Activated T-cell treated with anti-CD3 and anti-CD28 coated beads, Interleukin-2, amount 50 U/mL, for 24 hours (primary cell): ENCODE data around the gene AACS.
"Not testable (repeated sequence)": the region's sequence is repeated elsewhere in the genome, so short reads cannot be mapped to it uniquely, and the experiment has no call there.

Experiments used
- DNase-seq: peaks from one replicate; pipeline ENCODE4 v3.0.0-alpha.2; 2020
- H3K27ac Mint-ChIP-seq: 2 replicates; pipeline ENCODE4 v1.8.0; 2020; ENCODE audit warnings: mild to moderate bottlenecking, mixed read lengths
- H3K27me3 Mint-ChIP-seq: 2 replicates; pipeline ENCODE4 v1.8.0; 2020; ENCODE audit warnings: mixed read lengths
- H3K36me3 Mint-ChIP-seq: 2 replicates; pipeline ENCODE4 v1.8.0; 2020; ENCODE audit warnings: low read depth, mixed read lengths
- H3K4me1 Mint-ChIP-seq: 2 replicates; pipeline ENCODE4 v1.8.0; 2020; ENCODE audit warnings: low read depth, mixed read lengths
- H3K4me3 Mint-ChIP-seq: 2 replicates; pipeline ENCODE4 v1.8.0; 2020; ENCODE audit warnings: mild to moderate bottlenecking, moderate library complexity, mixed read lengths
- H3K9me3 Mint-ChIP-seq: 2 replicates; pipeline ENCODE4 v1.8.0; 2020; ENCODE audit warnings: mixed read lengths

The AACS gene

DNA sequence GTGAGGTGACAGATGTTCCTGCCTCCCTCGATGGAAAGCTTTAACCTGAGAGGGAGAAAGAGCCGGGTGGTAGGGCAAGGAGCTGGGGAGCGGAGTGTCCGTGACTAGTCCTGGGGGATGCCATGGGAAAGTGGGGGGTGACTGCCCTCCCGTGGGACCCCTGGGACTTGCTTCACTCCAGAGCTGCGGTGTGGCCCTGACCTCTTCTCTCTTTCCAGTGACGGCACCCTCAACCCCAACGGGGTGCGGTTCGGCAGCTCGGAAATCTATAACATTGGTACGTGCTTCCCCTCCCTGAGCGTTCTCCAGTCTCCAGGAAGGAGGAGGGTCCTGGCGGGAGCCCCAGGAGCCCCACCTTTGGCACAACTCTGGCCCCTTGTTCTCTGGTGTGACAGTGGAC, 69.3 kb downstream of the AACS start:
- no peaks in the 10 kb centered on the region for H3K9me3 Mint-ChIP-seq
- H3K4me3 Mint-ChIP-seq: no peak overlapping the region
- H3K27ac Mint-ChIP-seq: no peak overlapping the region
- H3K27me3 Mint-ChIP-seq: no peaks in the 10 kb centered on the region
- DNase-seq: no peak
- peaks cover 29% of the 10 kb centered on the region for H3K36me3 Mint-ChIP-seq
- H3K4me1 Mint-ChIP-seq: no peaks in the 10 kb centered on the region

DNA sequence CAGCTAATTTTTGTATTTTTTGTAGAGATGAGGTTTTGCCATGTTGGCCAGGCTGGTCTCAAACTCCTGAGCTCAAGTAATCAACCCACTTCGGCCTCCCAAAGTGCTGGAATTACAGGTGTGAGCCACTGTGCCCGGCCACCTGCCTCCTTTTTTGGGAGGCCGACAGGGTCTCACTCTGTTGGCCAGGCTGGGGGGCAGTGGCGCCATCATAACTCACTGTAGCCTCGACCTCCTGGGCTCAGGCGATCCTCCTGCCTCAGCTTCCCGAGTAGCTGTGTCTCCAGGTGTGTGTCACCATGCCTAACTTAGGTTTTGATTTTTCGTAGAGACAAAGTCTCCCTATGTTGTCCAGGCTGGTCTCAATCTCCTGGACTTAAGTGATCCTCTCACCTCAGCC, 70.7 kb downstream of the AACS start:
- no peak for DNase-seq
- peaks cover 27% of the 10 kb centered on the region for H3K36me3 Mint-ChIP-seq
- H3K27ac Mint-ChIP-seq: no peak overlapping the region
- H3K27me3 Mint-ChIP-seq: no peaks in the 10 kb centered on the region
- H3K9me3 Mint-ChIP-seq: no peaks in the 10 kb centered on the region
- no peak overlapping the region for H3K4me3 Mint-ChIP-seq
- no peaks in the 10 kb centered on the region for H3K4me1 Mint-ChIP-seq

DNA sequence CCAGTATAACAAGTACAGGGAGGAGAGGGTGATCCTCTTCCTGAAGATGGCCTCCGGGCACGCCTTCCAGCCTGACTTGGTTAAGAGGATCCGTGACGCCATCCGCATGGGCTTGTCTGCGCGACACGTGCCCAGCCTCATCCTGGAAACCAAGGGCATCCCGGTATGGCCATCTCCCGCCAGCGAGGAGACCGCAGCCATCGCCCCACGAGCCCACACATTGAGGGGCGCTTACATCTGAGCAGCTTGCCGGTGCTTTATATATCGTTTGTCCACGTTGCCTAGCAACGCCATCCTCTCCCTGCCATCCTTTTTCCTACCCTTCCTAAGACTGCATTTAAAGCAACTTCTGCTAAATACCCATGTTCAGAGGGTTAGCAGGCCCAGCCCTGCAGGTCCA, 71.5 kb downstream of the AACS start:
- no peak overlapping the region for H3K27ac Mint-ChIP-seq
- DNase-seq: no peak

DNA sequence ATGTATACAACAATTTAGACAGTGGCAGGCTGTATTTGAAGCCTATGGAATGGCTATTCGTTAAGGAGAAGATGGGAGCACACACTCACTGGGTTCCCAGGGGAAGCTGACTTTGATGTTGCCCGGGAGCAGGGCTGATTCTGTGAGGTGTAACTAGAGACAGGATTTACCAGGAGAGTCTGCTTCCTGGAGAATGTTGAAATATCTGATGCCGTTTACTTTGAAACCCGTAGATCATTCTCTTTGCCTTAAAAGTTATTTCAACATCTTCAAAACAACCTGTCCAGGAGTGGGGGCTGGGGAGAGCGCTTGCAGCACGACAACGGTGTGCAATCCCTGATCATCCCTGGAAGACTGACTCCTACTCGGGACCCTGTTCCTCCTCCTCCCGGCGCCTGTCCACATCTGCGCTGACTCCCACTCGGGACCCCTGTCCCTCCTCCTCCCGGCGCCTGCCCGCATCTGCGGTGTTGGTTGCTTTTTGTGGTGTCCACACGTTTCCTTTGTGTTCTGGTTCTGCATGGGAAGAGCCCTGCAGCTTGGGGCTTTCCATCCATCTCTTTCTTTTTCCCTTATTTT, 72.6 kb downstream of the AACS start:
- no peak overlapping the region for H3K4me3 Mint-ChIP-seq
- no peak overlapping the region for H3K27ac Mint-ChIP-seq
- H3K27me3 Mint-ChIP-seq: no peaks in the 10 kb centered on the region
- DNase-seq: no peak
- no peaks in the 10 kb centered on the region for H3K4me1 Mint-ChIP-seq
- H3K9me3 Mint-ChIP-seq: no peaks in the 10 kb centered on the region
- H3K36me3 Mint-ChIP-seq: peaks cover 25% of the 10 kb centered on the region

More for the DNA sequence above, 71.5 kb downstream of the AACS start:
- Mint-ChIP-seq H3K9me3 (no peaks in the 10 kb centered on the region), H3K27me3 (no peaks in the 10 kb centered on the region), H3K4me1 (no peaks in the 10 kb centered on the region), H3K4me3 (no peak overlapping the region), H3K36me3 (peaks cover 27% of the 10 kb centered on the region)

DNA sequence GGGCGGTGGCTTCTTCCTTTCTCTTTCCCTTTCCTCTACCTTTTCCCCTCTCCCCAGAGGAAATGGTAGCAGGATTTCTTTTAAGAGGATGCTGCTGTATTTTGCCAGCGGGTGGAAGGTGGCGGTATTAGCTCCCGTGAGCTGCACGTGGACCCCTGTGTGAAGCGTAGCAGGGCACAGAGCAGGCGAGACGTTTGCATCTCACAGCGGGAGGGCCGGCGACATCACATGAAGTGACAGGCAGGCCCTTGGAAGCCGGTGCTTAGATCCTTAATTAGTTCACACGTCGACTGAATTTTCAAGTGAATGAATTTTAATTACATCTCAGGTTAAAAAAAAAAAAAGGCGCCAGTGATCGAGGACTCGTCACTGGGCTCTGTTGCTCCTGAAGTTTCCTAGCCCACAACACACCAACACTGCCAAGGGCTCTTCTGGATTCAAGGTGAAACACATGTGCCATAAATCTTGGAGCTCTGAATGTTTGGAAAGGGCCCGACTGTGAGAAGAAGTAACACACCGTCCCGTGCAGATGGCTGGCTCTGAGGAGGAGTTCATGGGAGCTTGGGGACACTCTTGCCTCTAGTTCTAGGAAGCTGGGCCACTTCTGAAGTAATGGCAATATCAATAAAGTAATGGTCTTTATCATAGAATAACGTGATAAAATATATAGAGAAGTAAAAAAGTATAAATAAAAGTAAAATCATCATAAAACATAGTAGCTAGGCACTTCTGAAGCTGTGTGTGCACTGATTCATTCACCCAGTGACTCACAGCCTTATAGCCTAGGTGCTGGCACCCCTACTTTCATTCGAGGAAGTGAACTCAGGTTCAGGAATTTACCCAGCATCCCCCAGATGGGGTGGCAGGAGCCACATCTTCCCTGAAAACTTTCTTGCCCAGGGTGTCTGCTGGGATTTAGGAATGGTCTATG, 75.3 kb downstream of the AACS start:
- Mint-ChIP-seq H3K4me3 (no peak overlapping the region), H3K9me3 (no peaks in the 10 kb centered on the region), H3K27ac (no peak overlapping the region), H3K4me1 (no peaks in the 10 kb centered on the region), H3K27me3 (no peaks in the 10 kb centered on the region), H3K36me3 (peaks cover 16% of the 10 kb centered on the region)
- no peak for DNase-seq

DNA sequence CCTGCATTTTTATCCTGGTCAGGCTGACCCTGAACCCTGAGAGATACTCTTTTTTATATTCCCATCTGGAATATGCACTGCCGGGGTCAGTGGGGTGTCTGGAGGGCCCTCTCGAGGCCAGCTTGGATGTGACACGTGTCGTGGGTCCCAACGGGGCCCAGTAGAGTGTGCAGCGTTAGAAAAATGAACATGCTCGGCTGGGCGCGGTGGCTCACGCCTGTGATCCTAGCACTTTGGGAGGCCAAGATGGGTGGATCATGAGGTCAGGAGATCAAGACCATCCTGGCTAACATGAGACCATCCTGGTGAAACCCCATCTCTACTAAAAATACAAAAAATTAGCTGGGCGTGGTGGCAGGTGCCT, 76.0 kb downstream of the AACS start:
- not testable (repeated sequence) for DNase-seq, H3K27me3 Mint-ChIP-seq, H3K27ac Mint-ChIP-seq, H3K4me3 Mint-ChIP-seq, H3K9me3 Mint-ChIP-seq, H3K4me1 Mint-ChIP-seq
- peaks cover 16% of the 10 kb centered on the region for H3K36me3 Mint-ChIP-seq

DNA sequence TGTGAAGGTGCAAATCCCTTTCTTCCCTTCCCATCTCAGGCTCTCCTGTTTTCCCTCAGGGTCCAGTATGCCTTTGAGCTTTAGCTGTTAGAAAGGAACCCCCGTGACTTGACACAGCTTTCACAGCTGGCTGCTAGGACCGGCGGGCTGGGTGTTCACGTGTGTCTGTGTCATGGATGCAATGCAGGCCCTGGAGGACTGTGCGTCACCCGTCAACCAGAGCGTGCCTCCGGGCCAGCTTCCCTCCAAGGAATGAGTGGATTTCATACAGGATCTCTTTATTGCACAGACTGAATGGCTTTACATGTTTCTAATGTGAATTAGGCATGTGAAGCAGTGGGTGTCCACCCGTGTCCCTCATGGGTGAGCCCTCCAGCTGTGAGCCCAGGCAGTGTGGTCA, 77.4 kb downstream of the AACS start:
- peaks cover 7% of the 10 kb centered on the region for H3K36me3 Mint-ChIP-seq
- H3K27me3 Mint-ChIP-seq: no peaks in the 10 kb centered on the region

DNA sequence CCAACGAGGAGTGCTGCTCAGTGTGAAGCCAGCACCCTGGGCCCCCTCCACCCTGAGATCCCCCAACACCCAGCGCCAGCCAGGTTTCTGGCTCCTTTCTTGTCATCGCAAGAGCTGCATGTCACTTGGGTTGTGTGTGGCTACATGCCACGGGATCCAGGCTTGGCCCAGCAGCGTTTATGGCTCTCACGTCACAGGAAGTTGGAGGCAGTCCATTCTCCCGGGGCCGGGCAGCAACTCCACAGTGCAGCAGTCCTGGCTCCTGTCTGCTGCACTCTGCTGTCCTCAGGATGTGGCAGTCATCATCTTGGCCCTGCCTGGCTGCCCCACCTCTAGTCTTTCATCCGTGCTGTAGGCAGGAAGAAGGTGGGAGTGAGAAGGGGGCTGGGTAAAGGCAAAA, 78.3 kb downstream of the AACS start:
- no peaks in the 10 kb centered on the region for H3K27me3 Mint-ChIP-seq
- no peaks in the 10 kb centered on the region for H3K9me3 Mint-ChIP-seq
- H3K4me1 Mint-ChIP-seq: no peaks in the 10 kb centered on the region
- H3K36me3 Mint-ChIP-seq: peaks cover 4% of the 10 kb centered on the region
- no peak for DNase-seq
- no peak overlapping the region for H3K27ac Mint-ChIP-seq
- H3K4me3 Mint-ChIP-seq: no peak overlapping the region

More for the DNA sequence above, 77.4 kb downstream of the AACS start:
- no peak overlapping the region for H3K4me3 Mint-ChIP-seq
- H3K4me1 Mint-ChIP-seq: no peaks in the 10 kb centered on the region
- H3K9me3 Mint-ChIP-seq: no peaks in the 10 kb centered on the region
- no peak overlapping the region for H3K27ac Mint-ChIP-seq
- no peak for DNase-seq

DNA sequence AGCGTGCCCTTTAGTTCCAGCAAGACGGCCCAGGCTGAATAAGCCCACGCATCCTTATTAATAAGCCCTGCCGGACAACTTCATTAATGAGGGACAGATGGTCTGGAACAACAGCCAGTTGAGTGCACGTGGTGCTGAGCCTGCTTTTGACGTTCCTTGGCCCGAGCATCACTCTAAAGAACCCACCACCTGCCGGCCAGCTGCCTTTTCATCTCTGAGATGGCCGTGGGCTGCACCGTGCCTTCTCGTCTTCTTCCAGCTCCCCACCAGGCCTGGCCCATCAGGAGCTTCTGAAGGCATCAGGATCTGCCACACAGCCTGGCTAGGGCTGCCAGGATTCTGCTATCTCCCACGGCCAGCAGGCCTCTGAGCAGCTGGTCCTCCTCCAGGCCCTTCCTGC, 80.0 kb downstream of the AACS start:
- Mint-ChIP-seq H3K4me1 (no peaks in the 10 kb centered on the region), H3K27ac (no peak overlapping the region), H3K9me3 (no peaks in the 10 kb centered on the region), H3K36me3 (no peaks in the 10 kb centered on the region), H3K27me3 (no peaks in the 10 kb centered on the region), H3K4me3 (no peak overlapping the region)
- DNase-seq: no peak

DNA sequence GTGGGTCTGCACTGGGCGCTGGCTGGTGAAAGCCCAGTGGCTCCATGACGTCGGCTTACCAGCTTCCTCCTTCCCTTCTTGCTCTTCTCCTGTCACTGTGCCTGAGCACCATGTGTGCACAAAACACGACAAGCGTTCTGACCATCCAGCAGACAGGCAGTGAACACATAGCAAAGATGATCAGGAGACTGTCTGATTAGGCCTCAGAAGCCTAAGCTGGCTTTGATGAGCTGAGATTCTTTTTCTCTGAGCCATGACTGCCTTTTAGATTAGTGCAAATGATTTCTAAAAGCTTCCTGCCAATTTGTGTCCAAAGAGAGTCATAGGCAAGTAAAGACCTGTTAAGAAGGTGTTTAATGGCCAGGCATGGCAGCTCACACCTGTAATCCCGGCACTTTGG, 83.1 kb downstream of the AACS start:
- H3K4me1 Mint-ChIP-seq: no peaks in the 10 kb centered on the region
- H3K27me3 Mint-ChIP-seq: no peaks in the 10 kb centered on the region
- H3K4me3 Mint-ChIP-seq: no peak overlapping the region
- no peaks in the 10 kb centered on the region for H3K36me3 Mint-ChIP-seq
- H3K9me3 Mint-ChIP-seq: no peaks in the 10 kb centered on the region
- no peak overlapping the region for H3K27ac Mint-ChIP-seq
- DNase-seq: no peak

DNA sequence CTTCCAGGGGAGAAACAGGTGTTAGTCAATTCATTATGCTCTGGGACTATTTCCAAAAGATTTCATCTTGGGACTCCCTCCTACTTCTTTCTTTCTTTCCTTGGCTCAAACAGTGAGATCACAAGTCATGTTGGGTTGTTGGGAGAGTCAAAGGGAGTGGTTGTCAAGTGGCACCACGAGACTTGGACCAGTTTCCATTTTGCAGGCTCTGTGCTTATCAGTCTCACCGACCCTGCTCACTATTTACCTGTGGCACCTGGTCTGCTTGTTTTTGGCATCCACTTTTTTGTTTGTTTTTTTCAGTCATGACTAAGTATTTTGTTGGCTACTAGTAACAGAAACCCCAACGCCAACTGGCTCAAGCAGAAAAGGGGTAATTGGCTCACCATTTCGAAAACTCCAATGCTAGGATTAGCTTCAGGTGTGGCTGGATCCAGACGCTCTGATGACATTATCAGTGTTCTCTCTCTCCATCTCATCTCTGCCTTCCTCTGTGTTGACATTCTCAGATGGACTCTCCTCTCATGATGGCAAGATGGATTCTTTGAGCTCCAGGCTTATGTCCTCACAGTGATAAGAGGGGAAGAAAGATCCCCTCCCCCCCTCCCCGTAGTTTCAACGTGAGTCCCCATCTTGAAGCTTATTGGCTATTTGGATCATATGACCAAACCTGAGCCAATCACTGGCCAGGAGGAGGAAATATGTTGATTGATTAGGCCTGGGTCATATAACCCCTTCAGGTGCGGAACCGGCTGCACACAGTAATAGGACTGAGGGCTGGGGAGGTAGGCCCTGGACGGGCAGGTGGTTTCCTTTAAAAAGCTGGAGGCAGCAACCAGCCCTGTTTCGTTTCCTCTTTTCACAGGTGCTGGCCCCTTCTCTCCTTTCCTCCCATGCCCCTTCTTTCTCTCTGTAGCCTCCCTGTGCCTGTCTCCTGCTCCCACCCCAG, 84.2 kb downstream of the AACS start:
- no peak overlapping the region for H3K27ac Mint-ChIP-seq
- H3K36me3 Mint-ChIP-seq: no peaks in the 10 kb centered on the region
- DNase-seq: no peak
- no peaks in the 10 kb centered on the region for H3K4me1 Mint-ChIP-seq
- no peaks in the 10 kb centered on the region for H3K9me3 Mint-ChIP-seq
- H3K4me3 Mint-ChIP-seq: no peak overlapping the region
- no peaks in the 10 kb centered on the region for H3K27me3 Mint-ChIP-seq

DNA sequence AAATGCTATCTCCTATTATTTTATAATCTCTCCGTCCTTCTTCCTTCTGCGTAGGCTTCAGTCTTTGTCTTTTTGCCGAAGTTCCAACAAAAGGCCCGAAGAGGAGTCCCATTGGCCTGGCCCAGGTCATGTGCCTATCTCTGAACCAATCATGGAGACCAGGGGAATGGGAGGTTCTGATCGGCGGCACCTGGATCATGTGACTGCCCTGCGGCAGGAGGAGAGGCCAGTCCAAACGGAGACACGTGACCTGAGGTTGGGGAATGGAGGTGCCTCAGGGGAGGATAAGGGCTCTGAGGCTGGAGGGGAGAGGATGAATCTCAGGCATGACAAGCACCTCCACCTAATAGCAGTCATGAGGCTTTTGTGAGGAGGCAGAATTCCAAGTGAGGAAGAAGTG, 86.0 kb downstream of the AACS start:
- Mint-ChIP-seq H3K9me3 (no peaks in the 10 kb centered on the region), H3K36me3 (no peaks in the 10 kb centered on the region), H3K4me3 (no peak overlapping the region), H3K4me1 (no peaks in the 10 kb centered on the region), H3K27ac (no peak overlapping the region), H3K27me3 (no peaks in the 10 kb centered on the region)
- no peak for DNase-seq

DNA sequence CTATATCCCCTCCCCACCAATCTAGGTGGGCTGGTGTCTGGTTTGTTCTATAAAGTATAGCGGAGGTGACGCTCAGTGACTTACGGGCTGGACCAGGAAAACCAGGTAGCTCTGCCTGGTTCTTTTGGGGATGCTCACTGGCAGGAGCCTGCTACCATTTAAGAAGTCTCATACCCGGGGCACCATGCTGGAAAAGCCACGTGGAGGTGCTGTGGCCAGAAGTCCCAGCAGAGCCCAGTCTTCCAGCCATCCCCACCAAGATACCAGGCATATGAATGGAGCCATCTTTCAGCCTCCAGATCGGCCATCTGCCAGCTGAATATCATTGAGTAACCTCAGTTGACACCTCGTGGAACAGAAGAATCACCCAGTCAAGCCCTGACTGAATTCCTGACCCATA, 87.2 kb downstream of the AACS start:
- H3K4me3 Mint-ChIP-seq: no peak overlapping the region
- H3K4me1 Mint-ChIP-seq: no peaks in the 10 kb centered on the region
- H3K27ac Mint-ChIP-seq: no peak overlapping the region
- H3K9me3 Mint-ChIP-seq: no peaks in the 10 kb centered on the region
- no peak for DNase-seq
- H3K27me3 Mint-ChIP-seq: no peaks in the 10 kb centered on the region
- no peaks in the 10 kb centered on the region for H3K36me3 Mint-ChIP-seq

DNA sequence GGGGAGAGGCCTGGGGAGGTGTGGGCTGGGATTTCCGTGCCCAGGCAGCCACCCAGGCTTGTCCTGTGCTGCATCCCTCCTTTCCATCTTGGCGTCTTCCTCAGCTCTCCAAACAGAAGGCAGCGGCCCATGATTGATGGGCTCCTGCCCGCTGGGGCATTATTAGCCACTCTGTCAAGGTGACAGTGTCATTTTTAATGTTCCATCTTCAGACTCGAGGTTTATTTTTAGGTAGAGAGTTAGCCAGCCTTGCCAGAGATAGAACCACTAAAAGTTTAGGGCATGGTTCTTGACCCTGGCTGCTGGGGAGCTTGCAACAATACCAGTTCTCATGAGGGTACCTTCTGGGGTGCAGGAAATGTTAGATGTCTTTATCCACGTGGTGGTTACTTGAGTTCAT, 90.1 kb downstream of the AACS start:
- Mint-ChIP-seq H3K4me3 (no peak overlapping the region), H3K9me3 (no peaks in the 10 kb centered on the region), H3K27me3 (no peaks in the 10 kb centered on the region), H3K27ac (no peak overlapping the region), H3K4me1 (no peaks in the 10 kb centered on the region), H3K36me3 (no peaks in the 10 kb centered on the region)
- DNase-seq: no peak

DNA sequence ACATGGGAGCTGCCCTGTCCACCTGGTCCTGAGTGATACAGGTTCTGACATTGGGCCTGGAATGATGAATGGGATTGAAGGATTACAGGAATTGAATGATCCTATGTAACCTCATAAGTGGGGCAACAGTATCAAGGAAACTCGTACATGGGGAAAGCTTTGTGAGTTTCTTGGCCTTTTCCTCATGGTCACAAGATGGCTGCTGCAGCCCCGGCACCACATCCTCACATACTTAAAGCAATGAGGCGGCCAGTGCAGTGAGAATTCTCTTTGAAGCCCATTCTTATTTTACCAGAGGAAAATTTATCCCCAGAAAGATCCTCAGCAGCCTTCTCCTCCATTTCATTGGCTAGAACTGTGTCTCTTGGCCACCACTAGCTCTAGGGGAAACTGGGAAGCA, 91.9 kb downstream of the AACS start:
- H3K9me3 Mint-ChIP-seq: no peaks in the 10 kb centered on the region
- H3K4me1 Mint-ChIP-seq: no peaks in the 10 kb centered on the region
- no peaks in the 10 kb centered on the region for H3K27me3 Mint-ChIP-seq
- no peaks in the 10 kb centered on the region for H3K36me3 Mint-ChIP-seq
- DNase-seq: no peak
- H3K27ac Mint-ChIP-seq: no peak overlapping the region
- no peak overlapping the region for H3K4me3 Mint-ChIP-seq
